ENCODE data around the gene CDH4.

- TF ChIP-seq CTCF (IDR thresholded peaks at IDR 0.05) (no peak), POLR2A (IDR thresholded peaks at IDR 0.05) (no peak)
These were observed 109.4 kb downstream of the CDH4 start for GRCh38 chr20:61361501-61361900.

Data from ovary (tissue), 3 donors.